Stomach (tissue), 4 donors: ENCODE results near the gene STK39.

Source experiments
- POLR2AphosphoS5 ChIP-seq, 3 donors: sonication (generic); formaldehyde crosslinking; IDR thresholded peaks; one replicate each; pipeline ENCODE4 v1.6.1; 2016; ENCODE audit warnings: antibody characterized with exemption in 3 of 3
- TF ChIP-seq, protein P1 (sequence below), 7 experiments: fragments of 450-650 bp in 4 of 7; fragments of 200-600 bp in 3 of 7; sonication (generic) in 3 of 7; IDR thresholded peaks; one replicate each; pipeline ENCODE4 v1.5.1; 2016 to 2019; ENCODE audit warnings: antibody characterized with exemption in 7 of 7, control low read depth in 2 of 7, mild to moderate bottlenecking in 1 of 7

DNA sequence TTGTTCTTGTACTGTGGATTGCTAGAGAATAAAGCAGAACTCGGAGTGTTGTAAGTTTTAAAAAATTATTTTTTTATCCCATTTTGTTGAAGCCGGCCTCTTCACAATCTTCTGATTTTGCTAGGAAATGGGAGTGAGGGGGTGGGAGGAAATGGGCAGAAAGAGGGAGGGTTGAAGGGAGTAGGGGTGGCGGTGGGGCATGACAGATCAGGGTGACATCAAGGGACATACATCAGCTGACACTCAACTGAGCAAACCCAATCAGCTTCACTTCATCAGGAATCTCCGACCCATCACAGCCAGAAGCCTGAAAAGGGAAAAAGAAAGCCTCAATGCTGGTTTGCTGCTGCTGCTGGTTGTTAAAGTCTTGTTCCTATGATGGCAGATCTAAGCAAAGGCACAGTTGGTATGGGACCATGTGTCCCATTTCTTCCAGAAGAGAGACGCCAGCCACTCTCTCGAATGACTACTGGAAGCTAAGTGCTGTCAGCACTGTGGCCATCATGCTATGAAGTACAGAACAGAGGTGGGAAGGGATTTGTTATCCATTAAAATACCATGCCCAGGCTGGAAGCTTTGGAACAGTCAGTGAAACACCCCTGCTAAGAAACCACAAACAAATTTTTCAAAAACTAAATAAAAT, 292.0 kb downstream of the STK39 start:
- TF ChIP-seq, protein P1, sequence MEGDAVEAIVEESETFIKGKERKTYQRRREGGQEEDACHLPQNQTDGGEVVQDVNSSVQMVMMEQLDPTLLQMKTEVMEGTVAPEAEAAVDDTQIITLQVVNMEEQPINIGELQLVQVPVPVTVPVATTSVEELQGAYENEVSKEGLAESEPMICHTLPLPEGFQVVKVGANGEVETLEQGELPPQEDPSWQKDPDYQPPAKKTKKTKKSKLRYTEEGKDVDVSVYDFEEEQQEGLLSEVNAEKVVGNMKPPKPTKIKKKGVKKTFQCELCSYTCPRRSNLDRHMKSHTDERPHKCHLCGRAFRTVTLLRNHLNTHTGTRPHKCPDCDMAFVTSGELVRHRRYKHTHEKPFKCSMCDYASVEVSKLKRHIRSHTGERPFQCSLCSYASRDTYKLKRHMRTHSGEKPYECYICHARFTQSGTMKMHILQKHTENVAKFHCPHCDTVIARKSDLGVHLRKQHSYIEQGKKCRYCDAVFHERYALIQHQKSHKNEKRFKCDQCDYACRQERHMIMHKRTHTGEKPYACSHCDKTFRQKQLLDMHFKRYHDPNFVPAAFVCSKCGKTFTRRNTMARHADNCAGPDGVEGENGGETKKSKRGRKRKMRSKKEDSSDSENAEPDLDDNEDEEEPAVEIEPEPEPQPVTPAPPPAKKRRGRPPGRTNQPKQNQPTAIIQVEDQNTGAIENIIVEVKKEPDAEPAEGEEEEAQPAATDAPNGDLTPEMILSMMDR (IDR thresholded peaks at IDR 0.05) = no peak
- no peak for TF ChIP-seq POLR2AphosphoS5 (IDR thresholded peaks at IDR 0.05)
